Putamen (tissue), 1 donor: ENCODE results near the gene GGN.
"Not testable (repeated sequence)": the region's sequence is repeated elsewhere in the genome, so short reads cannot be mapped to it uniquely, and the experiment has no call there.

Experiments
- DNase-seq: peaks from one replicate; pipeline ENCODE4 v3.0.0-alpha.2; 2016; ENCODE audit warnings: low spot score

Gene GGN

DNA sequence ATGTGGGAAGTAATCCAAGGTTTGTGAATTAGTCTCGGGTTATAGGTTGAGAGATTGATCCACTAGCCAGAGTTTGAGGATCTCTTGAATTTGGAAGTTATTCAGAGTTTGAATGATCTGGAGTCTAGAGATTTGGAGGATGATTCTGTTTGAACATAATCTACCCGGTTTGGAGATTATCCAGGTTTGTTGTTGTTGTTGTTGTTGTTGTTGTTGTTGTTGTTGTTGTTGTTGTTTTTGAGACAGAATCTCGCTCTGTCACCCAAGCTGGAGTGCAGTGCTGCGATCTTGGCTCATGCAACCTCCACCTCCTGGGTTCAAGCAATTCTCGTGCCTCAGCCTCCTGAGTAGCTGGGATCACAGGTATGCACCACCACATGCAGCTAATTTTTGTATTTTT is 24.1 kb upstream of the GGN start:
- DNase-seq: not testable (repeated sequence)

DNA sequence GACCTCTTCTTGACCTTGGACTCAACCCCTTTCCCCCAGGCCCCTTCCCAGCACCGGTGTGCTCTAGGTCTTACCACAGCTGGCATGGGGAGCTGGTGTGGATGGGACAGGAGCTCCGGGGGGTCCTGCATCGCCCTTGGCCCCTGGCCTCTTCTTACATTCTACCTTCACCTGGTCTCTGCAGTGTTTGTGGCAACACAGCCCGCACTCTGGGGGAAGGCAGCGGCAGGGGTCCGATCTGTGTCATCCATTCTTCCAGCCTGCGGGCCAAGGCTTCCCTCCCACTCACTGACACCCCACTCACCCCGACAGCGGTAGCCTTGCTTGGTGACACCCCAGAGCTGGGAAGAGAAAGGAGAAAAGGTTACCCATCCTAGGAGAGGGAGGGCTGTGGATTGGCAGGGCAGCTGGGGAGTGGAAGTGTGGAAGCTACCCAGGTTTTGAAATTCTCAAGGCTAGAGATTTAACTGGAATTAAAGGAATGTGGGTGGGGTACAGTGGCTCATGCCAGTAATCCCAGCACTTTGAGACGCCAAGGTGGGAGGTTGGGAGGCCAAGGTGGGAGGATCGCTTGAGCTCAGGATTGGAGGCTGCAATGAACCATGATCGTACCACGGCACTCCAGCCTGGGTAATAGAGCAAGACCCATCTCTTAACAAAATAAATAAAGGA is 23.3 kb upstream of the GGN start:
- no peak for DNase-seq

DNA sequence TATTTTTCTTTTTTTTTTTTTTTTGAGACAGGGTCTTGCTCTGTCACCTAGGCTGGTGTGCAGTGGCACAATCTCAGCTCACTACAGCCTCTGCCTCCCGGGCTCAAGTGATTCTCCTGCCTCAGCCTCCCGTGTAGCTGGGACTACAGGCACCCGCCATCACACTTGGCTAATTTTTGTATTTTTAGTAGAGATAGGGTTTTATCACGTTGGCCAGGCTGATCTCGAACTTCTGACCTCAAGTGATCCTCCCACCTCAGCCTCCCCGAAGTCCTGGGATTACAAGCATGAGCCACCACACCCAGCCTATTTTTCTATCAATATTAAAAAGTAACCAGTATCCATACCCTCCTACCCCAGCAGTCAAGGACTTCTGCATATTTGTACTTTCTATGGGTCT is 22.6 kb upstream of the GGN start:
- DNase-seq: not testable (repeated sequence)

DNA sequence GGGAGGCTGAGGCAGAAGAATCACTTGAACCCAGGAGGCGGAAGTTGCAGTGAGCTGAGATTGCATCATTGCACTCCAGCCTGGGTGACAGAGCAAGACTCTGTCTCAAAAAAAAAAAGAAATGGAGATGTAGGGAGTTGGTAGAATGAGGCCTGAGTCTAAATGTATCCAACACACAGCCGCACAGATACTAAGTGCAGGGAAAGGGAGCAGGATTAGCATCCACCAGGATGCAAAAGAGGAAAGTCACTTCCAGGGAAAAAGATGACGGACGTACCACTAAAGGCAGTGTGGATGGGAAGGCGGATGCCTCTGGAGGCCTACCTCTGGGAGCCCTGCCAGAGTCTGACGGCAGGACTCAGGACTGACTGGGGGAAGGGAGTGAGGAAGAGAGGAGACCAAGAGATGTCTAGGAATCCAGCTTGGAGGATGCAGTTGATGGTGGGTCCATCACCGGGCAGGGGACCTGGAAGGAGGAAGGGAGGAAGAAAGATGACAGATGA is 21.8 kb upstream of the GGN start:
- DNase-seq: no peak

DNA sequence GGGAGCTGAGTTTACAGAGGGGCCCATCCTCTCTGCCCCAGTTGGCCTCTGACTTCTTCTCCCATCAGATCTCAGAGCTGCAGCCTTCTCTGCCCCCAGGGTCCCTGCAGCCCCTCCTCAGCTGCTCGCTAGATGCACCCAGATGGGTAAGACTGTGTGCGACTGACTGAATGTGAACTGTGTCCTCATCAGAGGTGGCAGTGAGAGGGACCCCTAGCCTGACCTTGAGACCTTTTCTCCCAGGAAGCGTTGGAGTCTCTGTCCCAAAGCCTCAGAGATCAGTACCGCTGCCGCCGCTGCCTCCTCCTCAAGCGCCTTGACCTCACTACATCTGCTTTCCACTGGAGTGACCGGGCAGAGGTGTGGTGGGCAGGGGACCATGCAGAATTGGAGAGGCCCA is 17.4 kb upstream of the GGN start:
- no peak for DNase-seq

DNA sequence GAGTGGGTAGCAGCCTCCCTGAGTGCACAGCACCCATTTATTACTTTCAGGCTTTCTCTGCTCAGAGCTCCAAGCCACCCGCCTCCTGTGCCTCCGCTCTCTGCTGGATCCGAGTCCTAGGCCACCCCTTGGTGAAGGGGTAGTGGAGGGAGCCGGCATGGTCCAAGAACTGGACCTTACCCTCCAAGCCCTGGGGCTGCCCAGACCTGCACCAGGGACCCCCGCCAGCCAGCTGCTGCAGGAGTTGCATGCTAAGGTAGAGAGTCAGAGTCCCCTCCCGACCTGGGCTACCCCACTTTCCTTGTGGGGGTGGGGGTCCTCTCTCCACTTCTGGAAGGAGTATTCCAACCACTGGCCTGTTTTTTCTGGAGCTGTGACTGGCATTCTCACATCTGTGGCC is 17.0 kb upstream of the GGN start:
- DNase-seq: no peak

DNA sequence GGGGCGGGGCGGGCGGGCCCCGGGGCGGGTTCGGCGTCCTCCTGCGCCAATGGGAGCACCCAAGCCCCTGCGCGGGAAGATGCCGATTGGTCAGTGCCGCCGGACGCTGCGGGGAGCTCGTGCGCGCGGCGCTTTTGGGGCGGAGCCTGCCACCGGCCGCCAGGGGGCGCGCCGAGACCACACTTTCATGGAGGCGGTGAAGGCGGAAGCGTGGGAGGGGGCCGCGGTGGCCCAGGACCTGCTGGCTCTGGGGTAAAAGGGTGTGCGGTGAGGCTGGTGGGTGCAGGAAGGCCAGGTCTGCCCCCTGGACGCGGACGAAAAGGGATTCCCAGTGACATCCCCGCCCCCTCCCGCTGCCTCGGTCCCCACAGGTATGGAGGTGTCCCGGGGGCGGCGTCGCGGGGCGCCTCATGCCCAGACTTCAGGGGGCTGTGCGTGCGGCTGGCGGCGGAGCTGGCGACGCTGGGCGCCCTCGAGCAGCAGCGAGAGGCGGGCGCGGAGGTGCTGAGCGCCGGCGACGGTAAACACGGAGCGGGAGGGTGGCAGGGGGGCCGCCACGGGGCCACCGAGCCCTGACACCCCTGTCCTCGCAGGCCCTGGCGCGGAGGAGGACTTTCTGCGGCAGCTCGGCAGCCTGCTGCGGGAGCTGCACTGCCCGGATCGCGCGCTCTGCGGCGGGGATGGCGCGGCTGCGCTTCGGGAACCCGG is 15.3 kb upstream of the GGN start, which contains the start of gene FAM98C:
Gene FAM98C, plus strand, starts transcription at position 127 of the 708 bp plus-strand sequence. Its CDS starts 61 bp downstream, at position 188.
- peak; percentile 97 for DNase-seq

DNA sequence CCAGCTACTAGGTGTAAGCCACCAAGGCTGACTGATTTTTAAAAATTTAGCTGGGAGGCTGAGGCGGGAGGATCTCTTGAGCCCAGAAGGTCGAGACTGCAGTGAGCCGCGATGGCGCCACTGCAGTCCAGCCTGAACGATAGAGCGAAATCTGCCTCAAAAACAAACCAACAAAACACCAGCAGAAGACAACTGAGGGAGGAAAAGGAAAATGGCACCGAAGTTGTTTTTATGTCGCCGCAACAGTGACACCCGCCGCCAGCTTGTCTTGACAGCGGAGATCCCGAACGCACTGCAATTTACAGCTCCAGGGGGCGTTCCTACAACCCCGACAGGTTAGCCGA is 14.8 kb upstream of the GGN start:
- DNase-seq: no peak

DNA sequence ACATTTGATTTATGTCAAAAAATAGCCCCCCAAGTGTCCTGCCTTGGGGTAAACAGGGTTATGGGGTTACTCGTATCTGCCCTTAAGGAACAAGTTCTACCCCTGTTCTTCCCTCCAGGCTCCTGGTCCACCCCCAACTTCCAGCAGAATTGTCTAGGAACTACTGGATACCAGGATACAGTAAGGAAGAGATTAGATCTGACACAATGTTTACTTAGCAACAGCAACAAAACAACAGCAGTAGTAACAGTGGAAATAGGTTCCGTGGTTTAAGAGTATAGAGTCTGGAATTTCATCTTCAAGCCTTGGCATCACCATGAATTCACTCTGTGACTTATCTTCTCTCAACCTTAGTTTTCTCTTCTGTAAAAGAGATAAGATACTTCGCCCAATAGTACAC is 13.3 kb upstream of the GGN start:
- DNase-seq: no peak

DNA sequence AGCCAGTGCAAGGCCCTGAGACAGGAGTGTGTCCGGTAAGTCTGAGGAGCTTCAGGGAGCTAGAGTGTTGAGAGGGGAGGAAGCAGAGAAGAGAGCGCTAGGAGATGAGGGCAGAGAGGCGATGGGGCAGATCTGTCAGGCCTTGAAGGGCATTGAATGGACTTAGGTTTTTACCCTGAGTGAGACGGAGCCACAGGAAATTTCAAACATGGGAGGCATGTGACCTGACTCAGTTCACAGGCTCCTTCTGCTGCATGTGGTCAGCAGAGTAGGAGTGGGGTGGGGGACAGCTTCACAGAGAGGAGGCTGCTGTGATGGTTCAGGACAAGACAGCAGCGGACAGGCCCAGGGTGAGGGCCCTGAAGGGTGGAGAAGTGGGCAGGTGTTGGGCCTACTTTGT is 12.5 kb upstream of the GGN start:
- DNase-seq: no peak

DNA sequence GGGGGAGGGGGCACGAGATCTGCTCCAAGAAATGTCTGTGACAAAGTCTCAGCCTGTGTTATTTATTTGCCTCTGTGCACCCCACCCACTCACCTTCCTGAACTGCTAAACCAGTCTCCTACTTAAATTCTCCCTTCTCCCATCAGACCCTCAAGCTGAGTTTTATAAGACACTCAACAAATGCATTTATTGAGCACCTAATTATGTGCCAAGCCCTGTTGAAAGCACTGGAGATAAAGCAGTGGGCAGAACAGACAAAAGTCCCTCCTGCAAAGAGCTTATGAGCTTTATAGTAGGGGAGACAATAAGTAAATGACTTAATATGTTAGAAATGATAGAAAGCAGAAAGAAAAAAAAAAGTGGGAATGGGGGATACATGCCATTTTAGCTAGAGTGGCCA is 11.7 kb upstream of the GGN start:
- DNase-seq: no peak

DNA sequence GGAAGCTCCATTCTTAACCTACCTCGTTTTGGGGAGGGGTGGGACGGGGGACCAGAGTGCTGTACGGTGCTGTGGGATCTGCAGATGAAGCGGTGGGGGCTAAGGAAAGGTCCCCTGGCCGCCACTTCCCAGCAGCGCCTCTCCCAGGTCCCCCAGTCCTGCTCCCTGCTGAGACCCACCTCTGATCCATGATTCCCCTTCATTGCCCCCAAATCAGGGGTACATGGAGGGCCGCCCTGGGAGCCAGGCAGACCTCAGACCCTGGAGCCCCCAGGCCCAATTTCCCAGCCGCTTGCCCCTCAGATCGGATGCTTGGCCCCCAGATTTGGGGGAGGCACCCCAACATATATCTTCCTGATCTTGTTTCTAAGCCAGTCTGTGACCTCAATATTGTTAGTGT is 11.2 kb upstream of the GGN start:
- no peak for DNase-seq

DNA sequence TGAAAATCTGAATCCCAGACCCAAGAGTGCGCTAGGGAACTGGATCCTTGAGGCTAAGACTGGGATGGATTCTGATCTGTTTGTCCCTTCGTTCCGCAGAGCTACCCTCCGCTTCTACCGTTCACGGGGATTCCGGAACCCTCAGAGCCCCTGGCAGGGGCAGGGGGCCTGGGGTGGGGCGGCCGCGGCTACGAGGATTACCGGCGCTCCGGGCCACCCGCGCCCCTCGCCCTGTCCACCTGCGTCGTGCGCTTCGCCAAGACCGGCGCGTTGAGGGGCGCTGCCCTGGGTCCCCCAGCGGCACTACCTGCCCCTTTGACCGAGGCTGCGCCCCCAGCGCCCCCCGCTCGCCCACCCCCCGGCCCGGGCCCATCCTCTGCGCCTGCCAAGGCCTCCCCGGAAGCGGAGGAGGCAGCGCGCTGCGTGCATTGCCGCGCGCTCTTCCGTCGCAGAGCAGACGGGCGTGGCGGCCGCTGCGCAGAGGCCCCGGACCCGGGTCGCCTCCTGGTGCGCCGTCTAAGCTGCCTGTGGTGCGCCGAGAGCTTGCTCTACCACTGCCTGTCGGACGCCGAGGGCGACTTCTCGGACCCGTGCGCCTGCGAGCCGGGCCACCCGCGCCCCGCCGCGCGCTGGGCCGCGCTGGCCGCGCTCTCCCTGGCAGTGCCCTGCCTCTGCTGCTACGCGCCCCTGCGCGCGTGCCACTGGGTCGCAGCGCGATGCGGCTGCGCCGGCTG is 7.7 kb upstream of the GGN start:
- DNase-seq: no peak

DNA sequence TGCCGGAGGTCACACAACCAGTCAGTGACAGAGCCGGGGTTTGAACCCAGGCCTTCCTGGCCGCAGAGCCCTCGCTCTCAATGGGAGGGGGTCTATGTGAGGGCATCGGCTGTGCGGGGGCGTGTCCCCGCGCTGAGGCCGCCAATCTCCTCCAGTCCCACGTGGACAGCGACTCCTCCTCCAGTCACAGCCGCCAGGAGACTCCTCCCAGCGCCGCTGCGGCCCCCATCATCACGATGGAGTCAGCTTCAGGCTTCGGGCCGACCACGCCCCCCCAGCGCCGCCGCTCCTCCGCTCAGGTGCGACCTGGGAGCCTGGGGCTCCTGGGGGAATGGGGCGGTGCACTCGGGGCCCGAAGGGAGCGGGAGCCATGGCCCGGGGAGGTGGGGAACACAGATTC is 6.7 kb upstream of the GGN start:
- DNase-seq: no peak

DNA sequence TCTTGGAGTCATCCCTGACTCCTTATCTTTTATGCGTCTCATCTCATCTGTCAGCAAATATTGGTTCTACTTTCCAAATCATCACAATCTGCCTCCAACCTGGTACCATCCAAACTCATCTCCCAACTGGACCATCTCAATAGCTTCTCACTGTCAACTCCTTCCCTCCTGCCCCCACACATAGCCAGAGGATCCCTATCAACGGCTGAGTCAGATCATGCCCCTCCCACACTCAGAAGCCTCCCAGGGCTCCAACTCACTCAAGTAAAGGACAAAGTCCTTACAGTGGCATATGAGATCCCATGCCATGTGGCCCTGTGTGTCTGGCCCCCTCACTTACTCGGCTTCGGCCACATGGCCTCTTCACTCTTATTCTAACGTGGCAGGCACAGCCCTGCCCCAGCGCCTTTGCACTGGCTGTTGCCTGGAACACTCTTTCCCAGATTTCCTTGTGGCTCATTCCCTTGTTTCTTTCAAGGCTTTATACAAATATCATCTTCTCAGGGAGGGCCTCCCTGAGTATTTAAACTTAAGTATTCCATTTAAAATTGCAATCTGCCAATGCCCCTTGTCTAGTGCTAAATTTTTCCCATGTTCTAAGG is 5.0 kb upstream of the GGN start:
- DNase-seq: no peak

DNA sequence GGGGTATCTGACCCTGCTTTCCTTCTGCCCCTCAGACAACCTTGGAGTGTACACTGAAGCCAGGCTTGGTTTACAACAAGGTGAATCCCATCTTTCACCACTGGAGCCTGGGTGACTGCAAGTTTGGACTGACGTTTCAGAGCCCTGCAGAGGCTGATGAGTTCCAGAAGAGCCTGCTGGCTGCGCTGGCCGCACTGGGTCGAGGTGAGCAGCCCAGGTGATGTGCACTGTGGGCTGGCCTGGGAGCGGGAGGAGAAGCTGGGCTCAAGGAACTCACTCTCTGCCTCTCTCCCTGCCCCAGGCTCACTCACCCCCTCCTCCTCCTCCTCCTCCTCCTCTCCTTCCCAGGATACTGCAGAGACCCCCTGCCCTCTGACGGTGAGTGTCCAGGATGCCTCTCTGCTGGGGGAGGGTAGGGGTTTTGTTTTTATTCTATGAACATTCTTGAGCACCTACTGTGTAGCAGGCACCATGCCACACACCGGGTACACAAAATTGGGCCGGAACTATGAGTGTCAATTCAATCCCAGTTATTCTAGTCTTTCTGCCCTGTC is 4.2 kb upstream of the GGN start:
- DNase-seq: no peak

DNA sequence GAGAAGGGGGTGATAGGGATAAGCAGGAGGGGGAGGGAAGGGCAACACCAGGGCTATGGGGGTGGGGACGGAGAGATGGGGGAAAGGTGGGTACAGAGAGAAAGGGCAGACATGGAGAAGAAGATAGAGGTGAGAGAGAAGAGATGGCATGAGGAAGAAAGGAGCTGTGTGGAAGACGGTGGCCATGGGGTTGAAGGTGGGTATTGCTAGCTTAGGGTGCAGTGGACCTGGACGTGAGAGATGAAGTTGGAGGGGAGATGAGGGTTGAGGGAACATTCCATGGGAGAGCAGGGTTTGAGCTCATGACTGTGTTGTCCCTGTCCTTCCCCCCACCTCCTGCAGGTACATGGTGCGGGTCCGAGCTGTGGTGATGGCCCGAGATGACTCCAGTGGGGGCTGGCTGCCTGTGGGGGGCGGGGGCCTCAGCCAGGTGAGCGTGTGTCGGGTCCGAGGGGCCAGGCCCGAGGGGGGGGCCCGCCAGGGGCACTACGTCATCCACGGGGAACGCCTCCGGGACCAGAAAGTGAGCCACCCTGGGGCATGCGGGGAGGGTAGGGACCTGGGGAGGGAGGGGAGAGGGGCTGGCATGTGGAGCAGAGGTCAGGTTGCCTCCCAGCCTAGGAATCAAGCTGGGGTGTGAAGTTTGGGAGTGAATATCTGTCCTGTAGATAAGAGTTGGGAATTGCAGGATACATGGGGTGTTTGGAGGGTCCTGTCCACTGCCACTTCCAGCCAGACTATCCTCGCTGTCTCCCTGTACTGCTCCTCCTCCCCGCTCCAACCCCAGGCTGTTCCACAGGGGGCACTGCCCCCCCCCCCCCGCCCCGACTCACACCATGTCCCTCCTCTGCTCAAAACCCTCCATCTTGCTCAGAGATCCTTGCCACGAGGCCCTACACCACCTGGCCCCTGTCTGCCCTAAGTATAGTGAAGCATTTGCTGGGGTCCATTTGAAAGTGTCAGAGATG is 2.4 kb upstream of the GGN start:
- no peak for DNase-seq

DNA sequence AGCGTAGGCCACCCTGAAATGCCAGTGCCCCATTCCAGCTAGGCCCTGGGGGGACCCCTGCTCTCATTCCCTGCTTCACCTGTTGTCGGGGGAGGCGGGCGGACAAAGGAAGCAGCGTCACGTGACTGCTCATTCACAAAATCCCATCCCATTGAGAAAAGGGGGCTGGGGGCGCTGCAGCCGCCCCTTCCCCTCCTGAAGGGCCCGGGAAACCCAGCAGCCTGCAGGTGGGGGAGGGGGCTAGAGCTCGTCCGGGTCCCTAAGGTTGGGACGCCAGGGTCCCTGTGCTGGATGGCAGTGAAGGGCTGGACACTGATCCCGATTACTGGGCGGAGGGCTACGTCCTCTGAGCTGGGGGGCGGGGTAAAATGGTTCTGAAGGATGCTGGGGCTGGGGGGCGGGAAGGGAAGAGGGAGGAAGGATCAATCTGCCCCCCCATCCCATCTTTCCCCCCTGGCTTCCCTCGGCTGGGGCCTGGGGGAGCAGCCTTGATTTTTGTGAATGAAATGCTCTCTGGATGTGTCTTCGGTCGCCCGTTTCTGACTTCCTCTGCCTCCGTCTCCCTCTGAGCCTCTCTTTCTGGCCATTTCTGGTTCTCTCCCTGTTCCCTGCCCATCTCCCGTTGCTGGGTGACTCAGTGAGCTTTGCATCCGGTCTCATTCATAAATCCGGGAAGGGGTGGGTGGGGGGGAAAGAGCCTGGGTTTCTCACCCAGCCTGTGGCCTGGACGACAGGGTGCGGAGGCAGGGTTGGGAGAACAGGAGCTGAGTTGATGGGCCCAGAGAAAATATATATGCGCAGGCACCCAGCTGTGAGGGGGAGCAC is 1.5 kb upstream of the GGN start:
- DNase-seq: no peak

DNA sequence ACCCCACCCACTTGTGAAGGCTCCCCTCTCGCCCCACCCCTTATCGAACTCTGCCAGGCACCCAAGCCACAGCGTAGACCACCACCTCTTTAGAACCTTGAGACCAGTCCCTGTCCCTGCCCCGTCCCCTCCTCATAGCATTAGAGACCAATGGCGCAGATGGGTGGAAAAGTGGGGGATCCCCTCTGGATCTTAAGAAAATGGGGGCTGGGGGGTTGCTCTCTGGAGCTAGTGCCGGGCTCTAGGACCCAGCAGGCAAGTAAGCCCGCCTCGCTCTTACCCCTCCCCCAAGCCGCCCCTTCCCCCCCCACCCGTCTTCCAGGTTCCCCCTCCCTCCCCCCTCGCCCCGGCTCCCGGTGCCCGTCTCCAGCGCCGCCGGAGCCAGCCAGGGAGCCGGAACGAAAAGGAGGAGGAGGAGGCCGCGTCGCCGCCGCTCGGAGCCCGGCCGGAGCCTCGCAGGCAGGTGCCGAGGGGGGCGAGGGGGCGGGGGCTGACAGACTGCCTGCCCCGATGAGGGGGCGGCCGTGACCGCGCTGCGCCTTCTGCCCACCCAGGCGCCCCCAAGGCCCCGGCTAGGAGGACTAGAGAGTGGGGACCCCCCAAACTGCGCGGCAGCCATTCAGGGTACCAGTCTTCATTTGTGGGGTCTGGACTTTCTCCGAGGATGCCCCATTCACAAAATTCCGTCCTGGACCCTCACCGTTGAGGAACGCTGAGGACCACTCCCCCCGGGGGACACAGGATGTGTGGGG is 691 bp upstream of the GGN start, which contains the start of gene SPRED3:
Gene SPRED3, plus strand, starts transcription at position 349 of the 752 bp plus-strand sequence. CDS start 1,606 bp downstream, outside the sequence.
- DNase-seq: no peak
